HepG2 (cell line): Measurements from ENCODE around the gene MPIG6B. TPM values are rescaled to one million over a fixed set of nuclear protein-coding genes. Genes with fewer than 3 reads are reported as not detected.

Experiments
- ATF7 ChIP-seq, 2 experiments: fragments of 450-650 bp in 1 of 2; sonication (generic) in 1 of 2; formaldehyde crosslinking in 1 of 2; IDR thresholded peaks; 2 replicates each; pipeline versions ENCODE4 v1.4.0 to v1.6.1; 2016 to 2020; ENCODE audit warnings: antibody characterized with exemption in 1 of 2, mild to moderate bottlenecking in 1 of 2, missing genetic modification reagents in 1 of 2
- DPF2 ChIP-seq: sonication (generic); formaldehyde crosslinking; IDR thresholded peaks from 2 replicates; pipeline ENCODE4 v1.4.0; 2020; ENCODE audit warnings: mild to moderate bottlenecking, low read depth, missing genetic modification reagents, borderline replicate concordance
- ELF1 ChIP-seq: sonication (generic); formaldehyde crosslinking; IDR thresholded peaks from 2 replicates; pipeline ENCODE4 v1.4.0; 2020; ENCODE audit warnings: missing genetic modification reagents
- ELF4 ChIP-seq: sonication (generic); formaldehyde crosslinking; IDR thresholded peaks from 2 replicates; pipeline ENCODE4 v1.5.0; 2020; ENCODE audit warnings: missing genetic modification reagents, mild to moderate bottlenecking, moderate library complexity, borderline replicate concordance
- GMEB2 ChIP-seq: IDR thresholded peaks from 2 replicates; pipeline ENCODE4 v1.6.1; 2016; ENCODE audit warnings: missing biosample characterization, missing genetic modification reagents, low read depth
- ISL2 ChIP-seq: sonication (generic); formaldehyde crosslinking; IDR thresholded peaks from 2 replicates; pipeline ENCODE4 v1.5.0; 2020; ENCODE audit warnings: missing genetic modification reagents
- TAF1 ChIP-seq: sonication (generic); formaldehyde crosslinking; IDR thresholded peaks from 2 replicates; pipeline ENCODE4 v1.4.0; 2020; ENCODE audit warnings: missing genetic modification reagents
- ZFP36L2 ChIP-seq: sonication (generic); formaldehyde crosslinking; IDR thresholded peaks from 2 replicates; pipeline ENCODE4 v1.4.0; 2020; ENCODE audit warnings: missing genetic modification reagents
- ZNF121 ChIP-seq: sonication (generic); formaldehyde crosslinking; IDR thresholded peaks from 2 replicates; pipeline ENCODE4 v1.5.0; 2020; ENCODE audit warnings: mild to moderate bottlenecking, missing genetic modification reagents
- ZNF329 ChIP-seq: sonication (generic); formaldehyde crosslinking; IDR thresholded peaks from 2 replicates; pipeline ENCODE4 v1.9.0; 2021; ENCODE audit warnings: low read depth, mild to moderate bottlenecking, missing genetic modification reagents
- ZNF432 ChIP-seq: sonication (generic); formaldehyde crosslinking; IDR thresholded peaks from 2 replicates; pipeline ENCODE4 v1.5.0; 2020; ENCODE audit warnings: missing genetic modification reagents, mild to moderate bottlenecking, borderline replicate concordance
- ZNF678 ChIP-seq: sonication (generic); formaldehyde crosslinking; IDR thresholded peaks from 2 replicates; pipeline ENCODE4 v1.4.0; 2020; ENCODE audit warnings: mild to moderate bottlenecking, missing genetic modification reagents
- ZNF703 ChIP-seq: sonication (generic); formaldehyde crosslinking; IDR thresholded peaks from 2 replicates; pipeline ENCODE4 v1.5.1; 2020; ENCODE audit warnings: missing genetic modification reagents, mild to moderate bottlenecking, moderate library complexity, borderline replicate concordance
- polyA plus RNA-seq, 8 experiments: library from polyadenylated mRNA; depleted of rRNA in 3 of 8; stranded (reverse) in 7 of 8; unstranded in 1 of 8; fragments of >200 nt; fragmentation: Illumina TruSeq in 4 of 8; extraction: Trizol in 4 of 8; gene quantifications; 2 replicates each; pipeline versions ENCODE4 v1.2.1 to v1.2.3, GENCODE V29; 2011 to 2016; ENCODE audit warnings: low read depth in 4 of 8, missing spikeins in 1 of 8, mixed read lengths in 1 of 8; ENCODE audit not compliant: insufficient read depth in 1 of 8
- total RNA-seq, 5 experiments: library from RNA; depleted of rRNA; stranded (reverse); fragments of >200 nt; fragmentation: Illumina TruSeq; extraction: Trizol; gene quantifications; 2 replicates each; pipeline ENCODE4 v1.2.3, GENCODE V29; 2016; ENCODE audit warnings: low read depth in 1 of 5
- TF ChIP-seq, protein P1 (sequence below): sonication (generic); formaldehyde crosslinking; IDR thresholded peaks from 2 replicates; pipeline ENCODE4 v1.4.0; 2020; ENCODE audit warnings: missing genetic modification reagents
- TF ChIP-seq, protein P2 (sequence below): sonication (generic); formaldehyde crosslinking; IDR thresholded peaks from 2 replicates; pipeline ENCODE4 v1.4.0; 2020; ENCODE audit warnings: low read depth, mild to moderate bottlenecking, missing genetic modification reagents
- TF ChIP-seq, protein P3 (sequence below): IDR thresholded peaks from 2 replicates; pipeline ENCODE4 v1.6.1; 2016; ENCODE audit warnings: missing compliant biosample characterization, missing genetic modification reagents, borderline replicate concordance
- TF ChIP-seq, protein P4 (sequence below): sonication (generic); formaldehyde crosslinking; IDR thresholded peaks from 2 replicates; pipeline ENCODE4 v1.8.1; 2023; ENCODE audit warnings: missing genetic modification reagents, mild to moderate bottlenecking, borderline replicate concordance
- TF ChIP-seq, protein P5 (sequence below): sonication (generic); formaldehyde crosslinking; IDR thresholded peaks from 2 replicates; pipeline ENCODE4 v1.5.1; 2020; ENCODE audit warnings: missing genetic modification reagents, mild to moderate bottlenecking, borderline replicate concordance

The MPIG6B gene
- total and polyA plus RNA-seq, 2 of the 13 experiments (the other 11 are each of a cell fraction or from before 2014, with no cell fraction given): not detected

GRCh38 chr6:31739639-31740396 lies 16.6 kb downstream of the MPIG6B start, which contains the start of gene MSH5 (continued):
- TF ChIP-seq ZNF329 (CRISPR knock-in tag): no peak
- TF ChIP-seq, protein P1, sequence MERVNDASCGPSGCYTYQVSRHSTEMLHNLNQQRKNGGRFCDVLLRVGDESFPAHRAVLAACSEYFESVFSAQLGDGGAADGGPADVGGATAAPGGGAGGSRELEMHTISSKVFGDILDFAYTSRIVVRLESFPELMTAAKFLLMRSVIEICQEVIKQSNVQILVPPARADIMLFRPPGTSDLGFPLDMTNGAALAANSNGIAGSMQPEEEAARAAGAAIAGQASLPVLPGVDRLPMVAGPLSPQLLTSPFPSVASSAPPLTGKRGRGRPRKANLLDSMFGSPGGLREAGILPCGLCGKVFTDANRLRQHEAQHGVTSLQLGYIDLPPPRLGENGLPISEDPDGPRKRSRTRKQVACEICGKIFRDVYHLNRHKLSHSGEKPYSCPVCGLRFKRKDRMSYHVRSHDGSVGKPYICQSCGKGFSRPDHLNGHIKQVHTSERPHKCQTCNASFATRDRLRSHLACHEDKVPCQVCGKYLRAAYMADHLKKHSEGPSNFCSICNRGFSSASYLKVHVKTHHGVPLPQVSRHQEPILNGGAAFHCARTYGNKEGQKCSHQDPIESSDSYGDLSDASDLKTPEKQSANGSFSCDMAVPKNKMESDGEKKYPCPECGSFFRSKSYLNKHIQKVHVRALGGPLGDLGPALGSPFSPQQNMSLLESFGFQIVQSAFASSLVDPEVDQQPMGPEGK (CRISPR knock-in tag): peak; percentile 97
- TF ChIP-seq ZNF121 (CRISPR knock-in tag): peak; percentile 12; the same call in 1 of the 2 replicates
- TF ChIP-seq ZNF678 (CRISPR knock-in tag): peak; percentile 98
- TF ChIP-seq, protein P2, sequence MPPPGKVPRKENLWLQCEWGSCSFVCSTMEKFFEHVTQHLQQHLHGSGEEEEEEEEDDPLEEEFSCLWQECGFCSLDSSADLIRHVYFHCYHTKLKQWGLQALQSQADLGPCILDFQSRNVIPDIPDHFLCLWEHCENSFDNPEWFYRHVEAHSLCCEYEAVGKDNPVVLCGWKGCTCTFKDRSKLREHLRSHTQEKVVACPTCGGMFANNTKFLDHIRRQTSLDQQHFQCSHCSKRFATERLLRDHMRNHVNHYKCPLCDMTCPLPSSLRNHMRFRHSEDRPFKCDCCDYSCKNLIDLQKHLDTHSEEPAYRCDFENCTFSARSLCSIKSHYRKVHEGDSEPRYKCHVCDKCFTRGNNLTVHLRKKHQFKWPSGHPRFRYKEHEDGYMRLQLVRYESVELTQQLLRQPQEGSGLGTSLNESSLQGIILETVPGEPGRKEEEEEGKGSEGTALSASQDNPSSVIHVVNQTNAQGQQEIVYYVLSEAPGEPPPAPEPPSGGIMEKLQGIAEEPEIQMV (CRISPR knock-in tag): peak; percentile 94
- TF ChIP-seq GMEB2 (CRISPR knock-in tag): no peak
- TF ChIP-seq, protein P3, sequence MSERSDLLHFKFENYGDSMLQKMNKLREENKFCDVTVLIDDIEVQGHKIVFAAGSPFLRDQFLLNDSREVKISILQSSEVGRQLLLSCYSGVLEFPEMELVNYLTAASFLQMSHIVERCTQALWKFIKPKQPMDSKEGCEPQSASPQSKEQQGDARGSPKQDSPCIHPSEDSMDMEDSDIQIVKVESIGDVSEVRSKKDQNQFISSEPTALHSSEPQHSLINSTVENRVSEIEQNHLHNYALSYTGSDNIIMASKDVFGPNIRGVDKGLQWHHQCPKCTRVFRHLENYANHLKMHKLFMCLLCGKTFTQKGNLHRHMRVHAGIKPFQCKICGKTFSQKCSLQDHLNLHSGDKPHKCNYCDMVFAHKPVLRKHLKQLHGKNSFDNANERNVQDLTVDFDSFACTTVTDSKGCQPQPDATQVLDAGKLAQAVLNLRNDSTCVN: peak; percentile 88
- TF ChIP-seq ZNF703 (CRISPR knock-in tag): no peak; the same call in none of the 2 replicates
- TF ChIP-seq, protein P4, sequence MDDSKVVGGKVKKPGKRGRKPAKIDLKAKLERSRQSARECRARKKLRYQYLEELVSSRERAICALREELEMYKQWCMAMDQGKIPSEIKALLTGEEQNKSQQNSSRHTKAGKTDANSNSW (CRISPR knock-in tag): peak; percentile 88; the same call in 1 of the 2 replicates
- TF ChIP-seq, protein P5, sequence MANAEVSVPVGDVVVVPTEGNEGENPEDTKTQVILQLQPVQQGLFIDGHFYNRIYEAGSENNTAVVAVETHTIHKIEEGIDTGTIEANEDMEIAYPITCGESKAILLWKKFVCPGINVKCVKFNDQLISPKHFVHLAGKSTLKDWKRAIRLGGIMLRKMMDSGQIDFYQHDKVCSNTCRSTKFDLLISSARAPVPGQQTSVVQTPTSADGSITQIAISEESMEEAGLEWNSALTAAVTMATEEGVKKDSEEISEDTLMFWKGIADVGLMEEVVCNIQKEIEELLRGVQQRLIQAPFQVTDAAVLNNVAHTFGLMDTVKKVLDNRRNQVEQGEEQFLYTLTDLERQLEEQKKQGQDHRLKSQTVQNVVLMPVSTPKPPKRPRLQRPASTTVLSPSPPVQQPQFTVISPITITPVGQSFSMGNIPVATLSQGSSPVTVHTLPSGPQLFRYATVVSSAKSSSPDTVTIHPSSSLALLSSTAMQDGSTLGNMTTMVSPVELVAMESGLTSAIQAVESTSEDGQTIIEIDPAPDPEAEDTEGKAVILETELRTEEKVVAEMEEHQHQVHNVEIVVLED (CRISPR knock-in tag): peak; percentile 83; the same call in 1 of the 2 replicates
- no peak for TF ChIP-seq ATF7 (IDR thresholded peaks at IDR 0.05)
- TF ChIP-seq ATF7 (CRISPR knock-in tag; IDR thresholded peaks at IDR 0.05): peak; percentile 85; the same call in 1 of the 2 replicates
- TF ChIP-seq ZFP36L2 (CRISPR knock-in tag): 0 out of 2 replicates have a peak, but pooled peaks have one; percentile 60
- no peak for TF ChIP-seq ELF4 (CRISPR knock-in tag)
- no peak for TF ChIP-seq ZNF432 (CRISPR knock-in tag)
- no peak; the same call in 1 of the 2 replicates for TF ChIP-seq DPF2 (CRISPR knock-in tag)
- peak; percentile 35 for TF ChIP-seq ELF1
- TF ChIP-seq ISL2: peak; percentile 58; the same call in 1 of the 2 replicates
- TF ChIP-seq TAF1 (CRISPR knock-in tag): peak; percentile 89
